Measurements from ENCODE around the gene GCN1.

DNA sequence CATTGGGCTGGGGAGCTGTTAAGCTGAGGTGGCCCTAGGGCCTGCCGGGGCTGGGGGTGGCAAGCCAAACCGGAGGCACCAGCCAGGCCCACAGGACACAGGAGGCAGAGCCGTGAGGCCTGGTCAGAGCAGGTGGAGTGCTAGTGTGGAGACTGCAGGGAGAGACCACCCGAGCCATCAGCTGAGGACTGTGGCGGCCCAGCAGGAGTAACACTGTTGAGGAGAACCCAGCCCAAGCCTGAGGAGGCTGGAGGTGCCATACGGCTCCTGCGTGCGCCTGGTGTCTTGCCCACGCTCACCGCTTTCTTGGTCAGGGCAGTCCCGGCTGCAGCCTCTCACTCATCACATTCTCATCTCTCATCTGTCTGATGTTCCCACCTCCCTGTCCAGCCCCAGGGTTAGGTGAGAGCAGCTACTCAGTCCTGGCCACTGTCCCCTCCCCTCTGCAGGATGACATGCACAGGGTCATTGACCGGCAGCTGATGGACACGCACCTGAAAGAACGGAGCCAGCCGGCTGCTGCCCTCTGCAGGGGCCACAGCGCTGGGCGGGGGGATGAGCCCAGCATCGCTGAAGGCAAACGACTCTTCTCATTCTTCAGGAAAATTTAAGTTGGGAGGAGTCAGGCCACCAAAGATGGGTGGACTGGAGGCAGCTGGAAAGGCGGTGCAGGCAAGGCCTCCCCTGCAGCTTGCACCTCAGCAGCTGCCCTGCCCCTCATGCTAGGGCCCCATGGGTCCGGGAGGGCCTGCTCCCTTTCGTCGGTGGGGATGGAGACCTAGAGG, 101.8 kb downstream of the GCN1 start:
- TF ChIP-seq, protein P1, sequence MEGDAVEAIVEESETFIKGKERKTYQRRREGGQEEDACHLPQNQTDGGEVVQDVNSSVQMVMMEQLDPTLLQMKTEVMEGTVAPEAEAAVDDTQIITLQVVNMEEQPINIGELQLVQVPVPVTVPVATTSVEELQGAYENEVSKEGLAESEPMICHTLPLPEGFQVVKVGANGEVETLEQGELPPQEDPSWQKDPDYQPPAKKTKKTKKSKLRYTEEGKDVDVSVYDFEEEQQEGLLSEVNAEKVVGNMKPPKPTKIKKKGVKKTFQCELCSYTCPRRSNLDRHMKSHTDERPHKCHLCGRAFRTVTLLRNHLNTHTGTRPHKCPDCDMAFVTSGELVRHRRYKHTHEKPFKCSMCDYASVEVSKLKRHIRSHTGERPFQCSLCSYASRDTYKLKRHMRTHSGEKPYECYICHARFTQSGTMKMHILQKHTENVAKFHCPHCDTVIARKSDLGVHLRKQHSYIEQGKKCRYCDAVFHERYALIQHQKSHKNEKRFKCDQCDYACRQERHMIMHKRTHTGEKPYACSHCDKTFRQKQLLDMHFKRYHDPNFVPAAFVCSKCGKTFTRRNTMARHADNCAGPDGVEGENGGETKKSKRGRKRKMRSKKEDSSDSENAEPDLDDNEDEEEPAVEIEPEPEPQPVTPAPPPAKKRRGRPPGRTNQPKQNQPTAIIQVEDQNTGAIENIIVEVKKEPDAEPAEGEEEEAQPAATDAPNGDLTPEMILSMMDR (IDR thresholded peaks at IDR 0.05; ENCODE audit: insufficient read depth, low read depth, low read length), result no peak
- no peak for TF ChIP-seq EZH2 (IDR thresholded peaks at IDR 0.05; ENCODE audit: insufficient read depth, low read length)
